HCT116 (cell line): ENCODE data around the gene BRIP1. TPM values are rescaled to one million over a fixed set of nuclear protein-coding genes. Genes with fewer than 3 reads are reported as not detected.

ENCODE experiments used
- ATAC-seq: fragments of 200-7000 bp; cut with Tn5 transposase; 2 replicates; pipeline ENCODE4 v1.9.1; 2020; ENCODE audit warnings: mild to moderate bottlenecking, moderate library complexity
- BruUV-seq: library from RNA; stranded (reverse); fragments of 400-500 nt; replicated peaks from 2 replicates; lab custom pipeline; 2021; lab: Mats Ljungman, UMichigan
- CTCF ChIA-PET: fragments of 300-600 bp; sonication (Branson Sonifier 250); formaldehyde crosslinking; loops from one replicate; lab custom pipeline; 2021; ENCODE audit warnings: antibody characterized with exemption; lab: Charles Lee
- POLR2A ChIA-PET: fragments of 300-600, 350-600 bp; sonication (Branson Sonifier 250); formaldehyde crosslinking; loops from one replicate; lab custom pipeline; 2021; ENCODE audit warnings: antibody characterized with exemption; lab: Charles Lee
- RAD21 ChIA-PET, 2 experiments: fragments of 300-600 bp; sonication (Branson Sonifier 250); formaldehyde crosslinking; loops; one replicate each; lab custom pipeline; 2023; ENCODE audit warnings: low total read pairs in 2 of 2; ENCODE audit not compliant: uncharacterized antibody in 2 of 2, unreplicated experiment in 2 of 2, low non-redundant PET in 1 of 2; lab: Charles Lee
- DNase-seq: peaks from one replicate; pipeline ENCODE4 v3.0.0-alpha.2; 2010; ENCODE audit warnings: low read depth, low spot score
- H2AFZ ChIP-seq: fragments of 200-600 bp; shearing (Covaris generic), sonication (generic); 2 replicates; pipeline ENCODE4 v1.6.1; 2017; ENCODE audit warnings: low read depth, mixed run types, mixed read lengths, antibody characterized with exemption, low read length; ENCODE audit not compliant: poor library complexity, severe bottlenecking
- H3K27ac ChIP-seq: 2 replicates; pipeline ENCODE4 v1.5.1; 2012; ENCODE audit warnings: low read depth, low read length
- H3K27me3 ChIP-seq: fragments of 200-600 bp; sonication (generic); 2 replicates; pipeline ENCODE4 v1.6.1; 2016; ENCODE audit warnings: mixed run types, low read length, mixed read lengths; ENCODE audit not compliant: insufficient read depth
- H3K36me3 ChIP-seq, 2 experiments: fragments of 200-500 bp in 1 of 2; fragments of 200-600 bp in 1 of 2; sonication (Bioruptor generic) in 1 of 2; sonication (generic) in 1 of 2; 2 replicates each; pipeline versions ENCODE4 v1.5.1 to v1.6.1; 2014 to 2016; ENCODE audit warnings: low read length in 2 of 2, inconsistent platforms in 1 of 2, mixed read lengths in 1 of 2, mixed run types in 1 of 2; ENCODE audit not compliant: insufficient read depth in 2 of 2, control insufficient read depth in 1 of 2
- H3K4me1 ChIP-seq, 2 experiments: fragments of 200-600 bp in 1 of 2; sonication (generic) in 1 of 2; 2 replicates each; pipeline versions ENCODE4 v1.5.1 to v1.6.1; 2012 to 2017; ENCODE audit warnings: low read length in 2 of 2, inconsistent platforms in 1 of 2, mild to moderate bottlenecking in 1 of 2, mixed read lengths in 1 of 2, mixed run types in 1 of 2, moderate library complexity in 1 of 2; ENCODE audit not compliant: insufficient read depth in 2 of 2, control insufficient read depth in 1 of 2
- H3K4me2 ChIP-seq: fragments of 200-600 bp; sonication (generic); 2 replicates; pipeline ENCODE4 v1.6.1; 2017; ENCODE audit warnings: mixed run types, low read length, mixed read lengths
- H3K4me3 ChIP-seq, 2 experiments: fragments of 200-600 bp in 1 of 2; sonication (generic) in 1 of 2; replicated peaks in 1 of 2; 2 replicates each; pipeline ENCODE4 v1.5.1; 2011 to 2016; ENCODE audit warnings: low read length in 2 of 2, control low read depth in 1 of 2, low read depth in 1 of 2, mild to moderate bottlenecking in 1 of 2, mixed read lengths in 1 of 2, mixed run types in 1 of 2
- H3K79me2 ChIP-seq: fragments of 200-600 bp; sonication (generic); 2 replicates; pipeline ENCODE4 v1.6.1; 2017; ENCODE audit warnings: mild to moderate bottlenecking, mixed run types, low read length, moderate library complexity, mixed read lengths; ENCODE audit not compliant: insufficient read depth
- H3K9ac ChIP-seq: fragments of 200-600 bp; sonication (generic); 2 replicates; pipeline ENCODE4 v1.6.1; 2016; ENCODE audit warnings: low read length, mixed read lengths
- H3K9me2 ChIP-seq: fragments of 200-600 bp; sonication (generic), shearing (Covaris generic); 2 replicates; pipeline ENCODE4 v1.6.1; 2017; ENCODE audit warnings: mixed run types, mild to moderate bottlenecking, moderate library complexity; ENCODE audit not compliant: insufficient read depth
- H3K9me3 ChIP-seq, 2 experiments: fragments of 200-500 bp in 1 of 2; fragments of 200-600 bp in 1 of 2; sonication (Bioruptor generic) in 1 of 2; sonication (generic) in 1 of 2; 2 replicates each; pipeline ENCODE4 v1.6.1; 2014 to 2017; ENCODE audit warnings: low read length in 2 of 2, mixed read lengths in 2 of 2, inconsistent platforms in 1 of 2, low read depth in 1 of 2, mild to moderate bottlenecking in 1 of 2, mixed run types in 1 of 2, moderate library complexity in 1 of 2; ENCODE audit not compliant: control insufficient read depth in 1 of 2, insufficient read depth in 1 of 2
- H4K20me1 ChIP-seq: fragments of 200-600 bp; sonication (generic), shearing (Covaris generic); 2 replicates; pipeline ENCODE4 v1.6.1; 2017; ENCODE audit warnings: mixed run types, mild to moderate bottlenecking, moderate library complexity; ENCODE audit not compliant: insufficient read depth
- CEBPB ChIP-seq: IDR thresholded peaks from 2 replicates; pipeline ENCODE4 v1.6.1; 2012; ENCODE audit warnings: low read depth
- EZH2 ChIP-seq: fragments of 200-600 bp; sonication (generic); IDR thresholded peaks from 2 replicates; pipeline ENCODE4 v1.6.1; 2017; ENCODE audit warnings: antibody characterized with exemption, mixed run types
- POLR2A ChIP-seq: IDR thresholded peaks from 2 replicates; pipeline ENCODE4 v1.7.0; 2011; ENCODE audit warnings: borderline replicate concordance; ENCODE audit not compliant: insufficient read depth, insufficient read length; ENCODE audit errors: extremely low read depth
- RAD21 ChIP-seq: IDR thresholded peaks from 2 replicates; pipeline ENCODE4 v1.6.1; 2012; ENCODE audit warnings: low read depth, mild to moderate bottlenecking
- YY1 ChIP-seq: IDR thresholded peaks from 2 replicates; pipeline ENCODE4 v1.6.1; 2011; ENCODE audit warnings: low read length, low read depth, moderate library complexity, mild to moderate bottlenecking; ENCODE audit not compliant: insufficient replicate concordance; ENCODE audit errors: extremely low read depth
- intact Hi-C: fragments of 100-400 bp; cut with micrococcal nuclease; formaldehyde crosslinking; loops from 2 replicates; pipeline ENCODE4 v1.10.0; 2022
- total RNA-seq: library from RNA; stranded (reverse); gene quantifications from one replicate; pipeline ENCODE4 v1.2.1, GENCODE V29; 2021; ENCODE audit not compliant: unreplicated experiment
- TF ChIP-seq, protein P1 (sequence below): IDR thresholded peaks from 2 replicates; pipeline ENCODE4 v1.6.1; 2011; ENCODE audit warnings: mild to moderate bottlenecking, low read length, moderate library complexity; ENCODE audit not compliant: insufficient replicate concordance; ENCODE audit errors: extremely low read depth

Gene BRIP1
- total RNA-seq, 1 experiment from 2014 or later = 22.2 TPM

DNA sequence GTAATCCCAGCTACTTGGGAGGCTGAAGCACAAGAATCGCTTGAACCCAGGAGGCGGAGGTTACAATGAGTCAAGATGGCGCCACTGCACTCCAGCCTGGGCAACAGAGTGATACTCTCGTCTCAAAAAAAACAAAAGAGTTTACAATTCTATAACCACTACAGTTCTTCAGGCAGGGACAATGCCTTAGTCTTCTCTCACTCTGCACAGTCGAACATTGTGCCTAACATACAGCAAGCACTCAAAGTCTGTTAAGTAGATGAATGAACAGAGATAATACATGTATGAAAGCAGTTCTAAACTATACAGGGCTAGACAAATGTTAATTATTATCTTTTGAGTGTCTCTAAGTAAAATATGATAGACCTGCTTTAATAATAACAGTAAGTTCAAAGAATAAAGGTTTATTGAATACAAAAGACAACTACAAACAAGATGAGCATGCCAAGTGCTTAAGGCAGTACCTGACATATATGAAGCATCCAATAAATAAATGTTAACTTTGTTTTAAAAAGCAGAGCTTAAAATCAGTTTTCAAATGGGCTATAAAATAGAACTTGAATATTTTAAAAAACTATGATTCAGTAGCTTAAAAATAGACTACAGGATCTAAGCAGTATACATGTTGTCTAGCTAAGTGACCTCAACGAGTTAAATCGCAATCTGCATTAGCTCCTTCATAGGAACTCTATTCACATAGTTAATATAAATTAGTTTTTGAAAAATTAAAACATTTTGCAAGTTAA lies 45.1 kb upstream of the BRIP1 start:
- H3K36me3 ChIP-seq = peaks cover 45 to 59% of the 10 kb centered on the region in 2 experiments
- CTCF ChIA-PET = no interaction called here
- ATAC-seq = no peak
- H3K4me1 ChIP-seq = no peaks in the 10 kb centered on the region
- H3K9ac ChIP-seq = no peak overlapping the region
- H3K9me3 ChIP-seq = no peaks in the 10 kb centered on the region
- intact Hi-C loops = no loop called here
- TF ChIP-seq CEBPB = no peak
- TF ChIP-seq RAD21 = no peak
- H3K27me3 ChIP-seq = no peaks in the 10 kb centered on the region
- no peak overlapping the region for H2AFZ ChIP-seq
- POLR2A ChIA-PET = interaction anchor here (0.7 kb wide), 1 partner anchor 308 kb away, joined by 4 read pairs; no protein-coding TSS in a partner anchor
- H3K27ac ChIP-seq = no peak overlapping the region
- H3K9me2 ChIP-seq = no peaks in the 10 kb centered on the region
- H4K20me1 ChIP-seq = no peaks in the 10 kb centered on the region
- H3K4me3 ChIP-seq = no peak overlapping the region
- RAD21 ChIA-PET = no interaction called here
- no peaks in the 10 kb centered on the region for H3K79me2 ChIP-seq
- H3K4me2 ChIP-seq = no peak overlapping the region
- no peak for DNase-seq
- no TSS peak for BruUV-seq

DNA sequence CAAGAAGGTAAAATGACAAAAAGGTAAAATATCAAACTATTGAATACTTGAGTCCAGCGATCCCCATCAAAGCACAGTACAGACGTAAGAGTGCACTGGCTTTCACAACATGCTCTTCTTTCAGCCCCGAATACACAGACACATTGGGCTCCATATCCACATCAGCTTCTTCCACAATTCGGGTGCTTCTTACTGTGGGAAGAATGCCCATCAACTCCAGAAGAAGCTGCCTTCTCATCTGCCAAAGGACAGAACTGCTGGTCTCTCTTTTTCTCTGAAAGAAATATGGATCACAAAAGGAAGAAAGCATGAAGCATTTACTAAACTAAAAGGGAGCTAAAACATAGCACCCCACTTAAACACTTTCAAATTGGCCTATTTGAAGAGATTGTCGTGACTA lies 44.0 kb upstream of the BRIP1 start:
- TF ChIP-seq POLR2A (no peak), EZH2 (no peak), YY1 (no peak)
- TF ChIP-seq, protein P1, sequence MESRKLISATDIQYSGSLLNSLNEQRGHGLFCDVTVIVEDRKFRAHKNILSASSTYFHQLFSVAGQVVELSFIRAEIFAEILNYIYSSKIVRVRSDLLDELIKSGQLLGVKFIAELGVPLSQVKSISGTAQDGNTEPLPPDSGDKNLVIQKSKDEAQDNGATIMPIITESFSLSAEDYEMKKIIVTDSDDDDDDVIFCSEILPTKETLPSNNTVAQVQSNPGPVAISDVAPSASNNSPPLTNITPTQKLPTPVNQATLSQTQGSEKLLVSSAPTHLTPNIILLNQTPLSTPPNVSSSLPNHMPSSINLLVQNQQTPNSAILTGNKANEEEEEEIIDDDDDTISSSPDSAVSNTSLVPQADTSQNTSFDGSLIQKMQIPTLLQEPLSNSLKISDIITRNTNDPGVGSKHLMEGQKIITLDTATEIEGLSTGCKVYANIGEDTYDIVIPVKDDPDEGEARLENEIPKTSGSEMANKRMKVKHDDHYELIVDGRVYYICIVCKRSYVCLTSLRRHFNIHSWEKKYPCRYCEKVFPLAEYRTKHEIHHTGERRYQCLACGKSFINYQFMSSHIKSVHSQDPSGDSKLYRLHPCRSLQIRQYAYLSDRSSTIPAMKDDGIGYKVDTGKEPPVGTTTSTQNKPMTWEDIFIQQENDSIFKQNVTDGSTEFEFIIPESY = no peak
- Histone ChIP-seq H3K36me3 (peaks cover 49 to 64% of the 10 kb centered on the region in 2 experiments), H2AFZ (no peak overlapping the region), H3K9ac (no peak overlapping the region), H3K27ac (no peak overlapping the region), H3K27me3 (no peaks in the 10 kb centered on the region), H3K4me3 (no peak overlapping the region), H4K20me1 (no peaks in the 10 kb centered on the region), H3K79me2 (no peaks in the 10 kb centered on the region), H3K9me2 (no peaks in the 10 kb centered on the region), H3K4me1 (no peaks in the 10 kb centered on the region), H3K9me3 (no peaks in the 10 kb centered on the region), H3K4me2 (no peak overlapping the region)
- ChIA-PET CTCF (no interaction called here), POLR2A (no interaction called here), RAD21 (no interaction called here)
- no peak for ATAC-seq
- intact Hi-C loops = no loop called here
- no peak for DNase-seq
- BruUV-seq = no TSS peak
